ENCODE measurements around the gene COL1A2.

COL1A2 gene

GRCh38 chr7:94382132-94382531 lies 12.6 kb upstream of the COL1A2 start:
- TF ChIP-seq, protein P1, sequence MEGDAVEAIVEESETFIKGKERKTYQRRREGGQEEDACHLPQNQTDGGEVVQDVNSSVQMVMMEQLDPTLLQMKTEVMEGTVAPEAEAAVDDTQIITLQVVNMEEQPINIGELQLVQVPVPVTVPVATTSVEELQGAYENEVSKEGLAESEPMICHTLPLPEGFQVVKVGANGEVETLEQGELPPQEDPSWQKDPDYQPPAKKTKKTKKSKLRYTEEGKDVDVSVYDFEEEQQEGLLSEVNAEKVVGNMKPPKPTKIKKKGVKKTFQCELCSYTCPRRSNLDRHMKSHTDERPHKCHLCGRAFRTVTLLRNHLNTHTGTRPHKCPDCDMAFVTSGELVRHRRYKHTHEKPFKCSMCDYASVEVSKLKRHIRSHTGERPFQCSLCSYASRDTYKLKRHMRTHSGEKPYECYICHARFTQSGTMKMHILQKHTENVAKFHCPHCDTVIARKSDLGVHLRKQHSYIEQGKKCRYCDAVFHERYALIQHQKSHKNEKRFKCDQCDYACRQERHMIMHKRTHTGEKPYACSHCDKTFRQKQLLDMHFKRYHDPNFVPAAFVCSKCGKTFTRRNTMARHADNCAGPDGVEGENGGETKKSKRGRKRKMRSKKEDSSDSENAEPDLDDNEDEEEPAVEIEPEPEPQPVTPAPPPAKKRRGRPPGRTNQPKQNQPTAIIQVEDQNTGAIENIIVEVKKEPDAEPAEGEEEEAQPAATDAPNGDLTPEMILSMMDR (conservative IDR thresholded peaks at IDR 0.05): no peak
- H3K27ac ChIP-seq: no peak overlapping the region

GRCh38 chr7:94382746-94383145 lies 11.9 kb upstream of the COL1A2 start:
- TF ChIP-seq, protein P1 (conservative IDR thresholded peaks at IDR 0.05): no peak
- no peak overlapping the region for H3K27ac ChIP-seq

DNA sequence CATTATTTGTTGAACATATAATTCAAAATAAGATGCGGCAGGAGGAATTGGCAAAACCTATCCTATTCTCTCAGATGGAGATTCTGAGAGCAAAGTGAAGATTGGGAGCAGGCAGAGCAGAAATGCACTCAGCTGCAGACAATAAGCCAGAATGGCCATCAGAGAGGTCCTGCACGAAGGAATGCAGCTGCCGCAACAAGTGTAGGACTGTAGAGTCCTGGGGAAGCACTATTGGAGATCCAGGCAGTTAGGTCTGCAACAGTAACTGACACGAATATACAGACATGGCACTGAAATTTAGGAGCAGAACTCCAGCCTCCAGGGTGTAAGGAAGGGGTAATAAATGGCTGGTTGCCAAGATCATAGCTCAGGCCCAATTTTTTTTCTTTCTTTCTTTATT lies 10.4 kb upstream of the COL1A2 start:
- TF ChIP-seq, protein P1 (conservative IDR thresholded peaks at IDR 0.05): no peak
- no peak overlapping the region for H3K27ac ChIP-seq

GRCh38 chr7:94386416-94386815 lies 8.3 kb upstream of the COL1A2 start:
- TF ChIP-seq, protein P1 (conservative IDR thresholded peaks at IDR 0.05): no peak
- H3K27ac ChIP-seq: no peak overlapping the region

DNA sequence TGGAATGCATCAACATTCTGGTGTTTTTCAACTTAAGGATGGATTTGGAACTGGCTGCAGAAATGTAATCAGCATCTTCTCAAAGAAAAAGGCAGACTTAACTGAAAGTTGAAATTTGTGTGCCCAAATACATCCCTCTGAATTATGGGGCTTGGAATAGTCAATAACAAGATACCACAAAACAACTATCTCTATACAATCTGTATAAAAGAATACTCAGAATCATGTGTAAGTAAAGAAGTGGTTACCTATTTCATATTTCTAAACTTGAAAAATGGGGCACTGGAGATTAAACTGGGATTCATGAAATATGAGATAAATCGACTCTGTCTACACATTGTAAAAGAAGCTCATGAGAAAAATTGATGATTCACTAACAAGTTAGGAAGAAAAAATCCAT lies 6.2 kb upstream of the COL1A2 start:
- H3K27ac ChIP-seq: no peak overlapping the region
- TF ChIP-seq, protein P1 (conservative IDR thresholded peaks at IDR 0.05): no peak

GRCh38 chr7:94389381-94389780 lies 5.3 kb upstream of the COL1A2 start:
- no peak overlapping the region for H3K27ac ChIP-seq
- TF ChIP-seq, protein P1 (conservative IDR thresholded peaks at IDR 0.05): no peak

DNA sequence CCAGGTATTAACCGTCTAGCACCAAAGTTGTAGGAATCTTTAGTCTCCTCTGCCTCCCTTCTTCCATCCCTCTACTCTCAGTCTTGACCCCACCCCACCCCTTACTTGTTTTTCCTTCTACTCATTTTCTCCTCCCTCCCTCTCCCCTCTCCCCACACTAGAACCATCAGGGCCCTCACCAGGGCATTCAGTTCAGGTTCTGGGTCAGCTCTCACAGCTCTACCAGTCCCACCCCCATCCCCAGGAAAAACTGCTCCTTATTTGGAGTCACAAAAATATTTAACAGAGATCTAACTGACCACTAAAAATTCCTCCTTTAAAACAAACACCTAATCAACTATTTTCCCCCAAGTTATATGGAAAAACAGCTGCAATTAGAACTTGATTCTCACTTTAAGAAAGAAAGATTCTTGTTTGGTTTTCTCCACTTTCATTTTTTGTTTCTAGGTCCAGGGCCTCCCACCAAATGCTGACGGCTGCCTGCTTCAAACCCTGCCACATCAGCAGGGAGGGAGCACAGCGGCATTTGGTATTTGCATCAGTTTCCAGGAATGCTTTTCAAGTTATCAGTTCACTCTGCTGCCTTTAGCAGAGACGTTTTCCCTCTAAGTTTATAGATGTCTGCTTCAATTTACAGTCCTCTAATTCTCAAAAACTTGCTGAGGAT lies 2.8 kb upstream of the COL1A2 start:
- TF ChIP-seq, protein P1 (conservative IDR thresholded peaks at IDR 0.05): no peak
- H3K27ac ChIP-seq: no peak overlapping the region
